SU-DHL-6 (cell line): ENCODE data around the gene GABRG2.

Source experiments
- H2AFZ ChIP-seq: fragments of 200-600 bp; sonication (generic); 2 replicates; pipeline ENCODE4 v1.6.1; 2014; ENCODE audit warnings: low read depth, mild to moderate bottlenecking, moderate library complexity, mixed read lengths, antibody characterized with exemption, low read length; ENCODE audit not compliant: severe bottlenecking
- H3F3A ChIP-seq: fragments of 200-600 bp; shearing (Covaris generic); 2 replicates; pipeline ENCODE4 v1.6.0; 2016; ENCODE audit warnings: antibody characterized with exemption, mild to moderate bottlenecking; ENCODE audit not compliant: insufficient read depth
- H3K27ac ChIP-seq: fragments of 200-600 bp; sonication (generic); 2 replicates; pipeline ENCODE4 v1.5.1; 2016; ENCODE audit warnings: low read depth, mild to moderate bottlenecking, low read length, moderate library complexity, mixed read lengths
- H3K27me3 ChIP-seq: fragments of 200-600 bp; sonication (generic), shearing (Covaris generic); 2 replicates; pipeline ENCODE4 v1.6.0; 2014; ENCODE audit warnings: mild to moderate bottlenecking, low read length
- H3K36me3 ChIP-seq: fragments of 200-600 bp; sonication (generic); 2 replicates; pipeline ENCODE4 v1.6.1; 2014; ENCODE audit warnings: mild to moderate bottlenecking, low read length, mixed read lengths
- H3K4me2 ChIP-seq: fragments of 300-600, 200-600 bp; shearing (Covaris generic), sonication (generic); 2 replicates; pipeline ENCODE4 v1.6.0; 2014; ENCODE audit warnings: low read length, low read depth, mild to moderate bottlenecking; ENCODE audit not compliant: poor library complexity, severe bottlenecking
- H3K4me3 ChIP-seq: fragments of 200-600 bp; sonication (generic); 2 replicates; pipeline ENCODE4 v1.5.1; 2014; ENCODE audit warnings: antibody characterized with exemption, low read length, mild to moderate bottlenecking, mixed read lengths; ENCODE audit not compliant: insufficient read depth, poor library complexity, severe bottlenecking
- H3K79me2 ChIP-seq: fragments of 200-600 bp; sonication (generic); 2 replicates; pipeline ENCODE4 v1.6.1; 2014; ENCODE audit warnings: mild to moderate bottlenecking, low read length, moderate library complexity; ENCODE audit not compliant: insufficient read depth
- H3K9ac ChIP-seq: fragments of 200-600 bp; sonication (generic); 2 replicates; pipeline ENCODE4 v1.7.0; 2014; ENCODE audit warnings: mild to moderate bottlenecking, low read length
- H3K9me2 ChIP-seq: fragments of 200-600 bp; sonication (generic); replicated peaks from 2 replicates; pipeline ENCODE4 v1.6.1; 2014; ENCODE audit warnings: low read length; ENCODE audit not compliant: insufficient read depth
- H3K9me3 ChIP-seq: fragments of 200-600 bp; sonication (generic); 2 replicates; pipeline ENCODE4 v1.6.1; 2014; ENCODE audit warnings: low read length, mixed read lengths; ENCODE audit not compliant: insufficient read depth
- H4K20me1 ChIP-seq: fragments of 200-600 bp; sonication (generic); 2 replicates; pipeline ENCODE4 v1.6.1; 2014; ENCODE audit warnings: low read depth, mild to moderate bottlenecking, antibody characterized with exemption, low read length, moderate library complexity, mixed read lengths
- CTCF ChIP-seq: fragments of 200-600 bp; sonication (generic); IDR thresholded peaks from one replicate; pipeline ENCODE4 v1.5.1; 2017; ENCODE audit warnings: antibody characterized with exemption, mild to moderate bottlenecking, low read length, moderate library complexity; ENCODE audit not compliant: insufficient read depth, poor library complexity, severe bottlenecking
- EZH2phosphoT487 ChIP-seq: fragments of 200-600 bp; sonication (generic), shearing (Covaris generic); conservative IDR thresholded peaks from 2 replicates; pipeline ENCODE4 v1.6.1; 2018; ENCODE audit warnings: mild to moderate bottlenecking, antibody characterized with exemption, low read length, moderate library complexity, mixed read lengths

GABRG2 gene

GRCh38 chr5:162187371-162187770 is 119.8 kb downstream of the GABRG2 start:
- no peaks in the 10 kb centered on the region for H3K9me3 ChIP-seq
- no peaks in the 10 kb centered on the region for H3F3A ChIP-seq
- no peaks in the 10 kb centered on the region for H3K9me2 ChIP-seq
- H3K9ac ChIP-seq, result no peak overlapping the region
- H3K4me3 ChIP-seq, result no peak overlapping the region
- no peaks in the 10 kb centered on the region for H4K20me1 ChIP-seq
- H3K27me3 ChIP-seq, result no peaks in the 10 kb centered on the region
- no peak overlapping the region for H2AFZ ChIP-seq
- H3K4me2 ChIP-seq, result no peak overlapping the region
- H3K27ac ChIP-seq, result no peak overlapping the region
- H3K36me3 ChIP-seq, result no peaks in the 10 kb centered on the region
- no peak for TF ChIP-seq CTCF
- no peak for TF ChIP-seq EZH2phosphoT487
- no peaks in the 10 kb centered on the region for H3K79me2 ChIP-seq

DNA sequence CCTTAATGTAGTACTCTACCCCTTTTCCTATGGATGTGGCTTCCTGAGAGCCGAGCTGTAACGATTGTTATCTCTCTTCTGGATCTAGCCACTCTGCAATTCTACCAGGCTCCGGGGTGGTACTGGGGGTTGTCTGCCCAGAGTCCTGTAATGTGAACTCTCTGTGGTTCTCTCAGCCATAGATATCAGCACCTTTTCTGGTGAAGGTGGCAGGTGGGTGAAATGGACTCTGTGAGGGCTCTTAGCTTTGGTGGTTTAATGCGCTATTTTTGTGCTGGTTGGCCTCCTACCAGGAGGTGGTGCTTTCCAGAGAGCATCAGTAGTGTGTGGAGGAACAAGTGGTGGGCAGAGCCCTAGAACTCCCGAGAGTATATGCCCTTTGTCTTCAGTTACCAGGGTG is 122.1 kb downstream of the GABRG2 start:
- H3K4me2 ChIP-seq, result no peak overlapping the region
- no peaks in the 10 kb centered on the region for H3K9me2 ChIP-seq
- H3F3A ChIP-seq, result no peaks in the 10 kb centered on the region
- no peaks in the 10 kb centered on the region for H3K36me3 ChIP-seq
- H3K27ac ChIP-seq, result no peak overlapping the region
- no peak overlapping the region for H2AFZ ChIP-seq
- H3K9ac ChIP-seq, result no peak overlapping the region
- no peaks in the 10 kb centered on the region for H4K20me1 ChIP-seq
- TF ChIP-seq CTCF (no peak), EZH2phosphoT487 (no peak)
- no peaks in the 10 kb centered on the region for H3K79me2 ChIP-seq
- no peaks in the 10 kb centered on the region for H3K9me3 ChIP-seq
- no peaks in the 10 kb centered on the region for H3K27me3 ChIP-seq
- no peak overlapping the region for H3K4me3 ChIP-seq

GRCh38 chr5:162193012-162193411 is 125.4 kb downstream of the GABRG2 start:
- TF ChIP-seq EZH2phosphoT487 (no peak), CTCF (no peak)
- no peaks in the 10 kb centered on the region for H3K79me2 ChIP-seq
- H4K20me1 ChIP-seq, result no peaks in the 10 kb centered on the region
- H3F3A ChIP-seq, result no peaks in the 10 kb centered on the region
- no peak overlapping the region for H2AFZ ChIP-seq
- H3K36me3 ChIP-seq, result no peaks in the 10 kb centered on the region
- no peak overlapping the region for H3K9ac ChIP-seq
- H3K9me3 ChIP-seq, result no peaks in the 10 kb centered on the region
- H3K4me2 ChIP-seq, result no peak overlapping the region
- H3K27me3 ChIP-seq, result no peaks in the 10 kb centered on the region
- no peak overlapping the region for H3K4me3 ChIP-seq
- no peaks in the 10 kb centered on the region for H3K9me2 ChIP-seq
- no peak overlapping the region for H3K27ac ChIP-seq
